ENCODE results near the gene CTNND2. TPM values are rescaled to one million over a fixed set of nuclear protein-coding genes. Genes with fewer than 3 reads are reported as not detected.

CTNND2 gene
- polyA plus RNA-seq, 1 of the 3 experiments (the other 2 are of a cell fraction), result not detected

- ChIA-PET CTCF (interaction anchor here (0.8 kb wide), 1 partner anchor 155 kb away, joined by 3 read pairs; no protein-coding TSS in a partner anchor), POLR2A (no interaction called here)
- WGBS (ENCODE audit: low lambda C conversion rate), result 26% methylated on average over 6 of the region's 6 CpGs
- Histone ChIP-seq H3K9me2 (no peaks in the 10 kb centered on the region), H3K9me3 (no peaks in the 10 kb centered on the region), H3K27me3 (ENCODE audit: insufficient read depth) (peaks cover 19% of the 10 kb centered on the region; the same call in 1 of the 2 replicates), H2AFZ (ENCODE audit: low read depth) (no peak overlapping the region), H4K20me1 (ENCODE audit: insufficient read depth) (no peaks in the 10 kb centered on the region), H3K9ac (no peak overlapping the region), H3K36me3 (replicated peaks in 1 of 2; ENCODE audit: control insufficient read depth in 1 of 2, insufficient read depth in 2 of 2, low read length in 1 of 2) (no peaks in the 10 kb centered on the region), H3K4me1 (ENCODE audit: control insufficient read depth in 1 of 2, insufficient read depth in 2 of 2, low read depth in 1 of 2, low read length in 1 of 2) (no peaks in the 10 kb centered on the region), H3K4me2 (no peak overlapping the region), H3K4me3 (ENCODE audit: low read depth in 2 of 2, low read length in 1 of 2) (no peak overlapping the region), H3K27ac (ENCODE audit: low read depth in 2 of 2, low read length in 1 of 2) (no peak overlapping the region), H3K79me2 (ENCODE audit: insufficient read depth) (no peaks in the 10 kb centered on the region), H3F3A (replicated peaks; ENCODE audit: insufficient read depth) (no peaks in the 10 kb centered on the region)
- DNase-seq, result no peak
- no peak for TF ChIP-seq YY1 (IDR thresholded peaks at IDR 0.05; ENCODE audit: low read depth)
- TF ChIP-seq EP300 (IDR thresholded peaks at IDR 0.05; ENCODE audit: borderline replicate concordance in 1 of 2, low read depth in 1 of 2, low read length in 1 of 2), result no peak
- TF ChIP-seq RCOR1 (IDR thresholded peaks at IDR 0.05; ENCODE audit: low read length), result no peak
- TF ChIP-seq MEF2A (IDR thresholded peaks at IDR 0.05; ENCODE audit: borderline replicate concordance, low read depth), result no peak
- TF ChIP-seq EZH2phosphoT487 (IDR thresholded peaks at IDR 0.05; ENCODE audit: borderline replicate concordance, low read depth), result no peak
- TF ChIP-seq PBX3 (IDR thresholded peaks at IDR 0.05), result no peak
- TF ChIP-seq CHD2 (IDR thresholded peaks at IDR 0.05; ENCODE audit: low read length, partially characterized antibody), result no peak
- no peak for TF ChIP-seq REST (IDR thresholded peaks at IDR 0.05; ENCODE audit: low read depth, low read length)
- no peak for TF ChIP-seq MAX (IDR thresholded peaks at IDR 0.05; ENCODE audit: low read depth)
These were observed 939.4 kb downstream of the CTNND2 start for GRCh38 chr5:10964806-10965205.

GRCh38 chr5:10958728-10959127 lies 945.5 kb downstream of the CTNND2 start:
- Histone ChIP-seq H3K27ac (ENCODE audit: low read depth in 2 of 2, low read length in 1 of 2) (no peak overlapping the region), H3K36me3 (replicated peaks in 1 of 2; ENCODE audit: control insufficient read depth in 1 of 2, insufficient read depth in 2 of 2, low read length in 1 of 2) (no peaks in the 10 kb centered on the region), H3K79me2 (ENCODE audit: insufficient read depth) (no peaks in the 10 kb centered on the region), H2AFZ (ENCODE audit: low read depth) (no peak overlapping the region), H3K9me2 (no peaks in the 10 kb centered on the region), H3K27me3 (ENCODE audit: insufficient read depth) (no peaks in the 10 kb centered on the region), H3K4me1 (ENCODE audit: control insufficient read depth in 1 of 2, insufficient read depth in 2 of 2, low read depth in 1 of 2, low read length in 1 of 2) (no peaks in the 10 kb centered on the region), H3K4me3 (ENCODE audit: low read depth in 2 of 2, low read length in 1 of 2) (no peak overlapping the region), H3K9me3 (no peaks in the 10 kb centered on the region), H3F3A (replicated peaks; ENCODE audit: insufficient read depth) (no peaks in the 10 kb centered on the region), H3K9ac (no peak overlapping the region), H4K20me1 (ENCODE audit: insufficient read depth) (no peaks in the 10 kb centered on the region), H3K4me2 (no peak overlapping the region)
- CTCF ChIA-PET, result interaction anchor here (0.8 kb wide), 1 partner anchor 435 kb away, joined by 3 read pairs; no protein-coding TSS in a partner anchor
- no peak for TF ChIP-seq GABPA (IDR thresholded peaks at IDR 0.05; ENCODE audit: low read depth)
- TF ChIP-seq TCF12 (IDR thresholded peaks at IDR 0.05), result no peak
- no peak for TF ChIP-seq FOXM1 (IDR thresholded peaks at IDR 0.05; ENCODE audit: low read depth)
- TF ChIP-seq MEF2A (IDR thresholded peaks at IDR 0.05; ENCODE audit: borderline replicate concordance, low read depth), result no peak
- TF ChIP-seq GATA2 (CRISPR knock-in tag; IDR thresholded peaks at IDR 0.05), result no peak
- TF ChIP-seq NFIC (IDR thresholded peaks at IDR 0.05; ENCODE audit: borderline replicate concordance), result no peak
- no peak for TF ChIP-seq PBX3 (IDR thresholded peaks at IDR 0.05)
- no peak for TF ChIP-seq JUND (IDR thresholded peaks at IDR 0.05)
- no peak for TF ChIP-seq FOXJ3 (CRISPR knock-in tag; IDR thresholded peaks at IDR 0.05)
- no peak for TF ChIP-seq RAD21 (IDR thresholded peaks at IDR 0.05; ENCODE audit: low read length)
- TF ChIP-seq TEAD4 (IDR thresholded peaks at IDR 0.05; ENCODE audit: borderline replicate concordance, insufficient read depth), result no peak
- no peak for TF ChIP-seq EZH2phosphoT487 (IDR thresholded peaks at IDR 0.05; ENCODE audit: borderline replicate concordance, low read depth)
- no peak for TF ChIP-seq EP300 (IDR thresholded peaks at IDR 0.05; ENCODE audit: borderline replicate concordance in 1 of 2, low read depth in 1 of 2, low read length in 1 of 2)
- POLR2A ChIA-PET, result no interaction called here
- DNase-seq, result no peak

Data from SK-N-SH (cell line).